Endothelial cell of umbilical vein (primary cell): ENCODE results near the gene RPH3AL. TPM values are rescaled to one million over a fixed set of nuclear protein-coding genes. Genes with fewer than 3 reads are reported as not detected.

ENCODE experiments used
- BruUV-seq: library from RNA; stranded (reverse); fragments of 400-500 nt; replicated peaks from 2 replicates; lab custom pipeline; 2021; lab: Mats Ljungman, UMichigan
- CTCF ChIA-PET: fragments of 300-600, 350-600 bp; sonication (Branson Sonifier 250); formaldehyde crosslinking; loops from one replicate; lab custom pipeline; 2021; ENCODE audit warnings: antibody characterized with exemption, inconsistent platforms; lab: Charles Lee
- POLR2A ChIA-PET: fragments of 300-600, 350-600 bp; sonication (Branson Sonifier 250); formaldehyde crosslinking; loops from one replicate; lab custom pipeline; 2021; ENCODE audit warnings: antibody characterized with exemption, inconsistent platforms; lab: Charles Lee
- DNase-seq: peaks from one replicate; pipeline ENCODE4 v3.0.0-alpha.2; 2011; ENCODE audit warnings: low read depth, low spot score
- FAIRE-seq: peaks from 2 replicates; lab custom pipeline; 2011; peaks lifted over from hg19 to GRCh38; lab: Jason Lieb, UNC
- H2AFZ ChIP-seq: 2 replicates; pipeline ENCODE4 v1.6.0; 2012; ENCODE audit warnings: low read depth, low read length, control low read depth, inconsistent platforms
- H3K27ac ChIP-seq: 2 replicates; pipeline ENCODE4 v1.5.1; 2011; ENCODE audit warnings: low read depth, mild to moderate bottlenecking, control low read depth, low read length, moderate library complexity; ENCODE audit not compliant: insufficient read depth
- H3K27me3 ChIP-seq, 2 experiments: 2 replicates each; pipeline versions ENCODE4 v1.6.0 to v1.6.1; 2011; ENCODE audit warnings: low read length in 2 of 2, mixed read lengths in 1 of 2; ENCODE audit not compliant: control insufficient read depth in 2 of 2, insufficient read depth in 2 of 2
- H3K36me3 ChIP-seq, 2 experiments: 2 replicates in 1 of 2; 3 replicates in 1 of 2; pipeline ENCODE4 v1.5.1; 2011; ENCODE audit warnings: low read length in 2 of 2, mild to moderate bottlenecking in 1 of 2, moderate library complexity in 1 of 2; ENCODE audit not compliant: control insufficient read depth in 2 of 2, insufficient read depth in 2 of 2; ENCODE audit errors: extremely low read depth in 1 of 2
- H3K4me1 ChIP-seq: 3 replicates; pipeline ENCODE4 v1.5.1; 2011; ENCODE audit warnings: mild to moderate bottlenecking, low read length; ENCODE audit not compliant: control insufficient read depth, insufficient read depth; ENCODE audit errors: extremely low read depth
- H3K4me2 ChIP-seq: 2 replicates; pipeline ENCODE4 v1.6.1; 2011; ENCODE audit warnings: low read length, control low read depth, mixed read lengths; ENCODE audit not compliant: insufficient read depth
- H3K4me3 ChIP-seq, 3 experiments: fragments of 200-600 bp in 1 of 3; sonication (generic), shearing (Covaris generic) in 1 of 3; replicated peaks in 1 of 3; 2 replicates each; pipeline ENCODE4 v1.5.1; 2011 to 2016; ENCODE audit warnings: control low read depth in 3 of 3, low read length in 3 of 3, mild to moderate bottlenecking in 2 of 3, inconsistent platforms in 1 of 3, low read depth in 1 of 3, moderate library complexity in 1 of 3; ENCODE audit not compliant: insufficient read depth in 1 of 3
- H3K79me2 ChIP-seq: 2 replicates; pipeline ENCODE4 v1.6.0; 2012; ENCODE audit warnings: low read length, inconsistent platforms; ENCODE audit not compliant: control insufficient read depth, insufficient read depth
- H3K9ac ChIP-seq: replicated peaks from 2 replicates; pipeline ENCODE3; 2011; ENCODE audit warnings: low read length, control low read depth; ENCODE audit not compliant: insufficient read depth; ENCODE audit errors: extremely low read depth
- H3K9me1 ChIP-seq: replicated peaks from 3 replicates; pipeline ENCODE4 v1.6.0; 2011; ENCODE audit warnings: mild to moderate bottlenecking, low read length; ENCODE audit not compliant: control insufficient read depth, insufficient read depth; ENCODE audit errors: extremely low read depth
- H3K9me3 ChIP-seq: replicated peaks from 2 replicates; pipeline ENCODE4 v1.5.1; 2012; ENCODE audit warnings: low read length, inconsistent platforms; ENCODE audit not compliant: control insufficient read depth, insufficient read depth
- H4K20me1 ChIP-seq: replicated peaks from 2 replicates; pipeline ENCODE3; 2011; ENCODE audit warnings: mild to moderate bottlenecking, low read length; ENCODE audit not compliant: control insufficient read depth, insufficient read depth; ENCODE audit errors: extremely low read depth
- EZH2 ChIP-seq: IDR thresholded peaks from 2 replicates; pipeline ENCODE4 v1.6.1; 2012; ENCODE audit warnings: borderline replicate concordance, low read depth, mild to moderate bottlenecking, moderate library complexity, low read length, inconsistent platforms; ENCODE audit not compliant: severe bottlenecking
- FOS ChIP-seq: IDR thresholded peaks from 2 replicates; pipeline ENCODE4 v1.6.1; 2011; ENCODE audit warnings: mild to moderate bottlenecking, low read length, moderate library complexity, borderline replicate concordance; ENCODE audit not compliant: insufficient read depth
- GATA2 ChIP-seq: IDR thresholded peaks from 2 replicates; pipeline ENCODE4 v1.7.0; 2011; ENCODE audit warnings: low read depth, mild to moderate bottlenecking, moderate library complexity, mixed read lengths, low read length; ENCODE audit not compliant: insufficient read length, insufficient read depth
- JUN ChIP-seq: IDR thresholded peaks from 2 replicates; pipeline ENCODE4 v1.6.1; 2011; ENCODE audit warnings: borderline replicate concordance, low read depth; ENCODE audit not compliant: insufficient read length, insufficient read depth
- MYC ChIP-seq: IDR thresholded peaks from one replicate; pipeline ENCODE4 v1.6.1; 2011; ENCODE audit warnings: mild to moderate bottlenecking, low read depth, low read length
- POLR2A ChIP-seq: IDR thresholded peaks from 2 replicates; pipeline ENCODE4 v1.6.1; 2012; ENCODE audit warnings: low read depth, mild to moderate bottlenecking, control low read depth, low read length
- POLR2AphosphoS5 ChIP-seq: IDR thresholded peaks from 2 replicates; pipeline ENCODE4 v1.6.1; 2012; ENCODE audit warnings: low read depth, mild to moderate bottlenecking, control low read depth, low read length, moderate library complexity; ENCODE audit not compliant: insufficient read depth
- dilution Hi-C: fragments of 300-500 bp; cut with MboI; formaldehyde crosslinking; loops from one replicate; pipeline ENCODE4 v1.15.0; 2019; ENCODE audit warnings: low sequenced_read_pairs; ENCODE audit not compliant: extremely low pct_ligation_motif_present
- intact Hi-C: fragments of 100-400 bp; cut with micrococcal nuclease; formaldehyde crosslinking; loops from one replicate; pipeline ENCODE4 v1.10.0; 2022
- polyA plus RNA-seq, 4 experiments: library from polyadenylated mRNA; depleted of rRNA in 3 of 4; stranded (reverse) in 3 of 4; unstranded in 1 of 4; fragments of >200 nt; gene quantifications; 2 replicates each; pipeline versions ENCODE4 v1.2.1 to v1.2.3, GENCODE V29; 2011 to 2012; ENCODE audit warnings: missing spikeins in 1 of 4
- total RNA-seq: library from RNA; stranded (reverse); gene quantifications from 2 replicates; pipeline ENCODE4 v1.2.3, GENCODE V29; 2021
- TF ChIP-seq, protein P1 (sequence below): IDR thresholded peaks from 2 replicates; pipeline ENCODE4 v1.6.1; 2011; ENCODE audit not compliant: insufficient read depth, insufficient read length
- TF ChIP-seq, protein P2 (sequence below), 2 donors: IDR thresholded peaks; 1 replicate in 1 of 2; 2 replicates in 1 of 2; pipeline ENCODE4 v1.5.1; 2011; ENCODE audit warnings: low read length in 2 of 2, mild to moderate bottlenecking in 2 of 2, moderate library complexity in 2 of 2, control low read depth in 1 of 2, inconsistent platforms in 1 of 2, low read depth in 1 of 2; ENCODE audit not compliant: insufficient read depth in 1 of 2; ENCODE audit errors: extremely low read depth in 1 of 2

Gene RPH3AL
- total and polyA plus RNA-seq, 2 donors (not counting 3 experiments of a cell fraction or from before 2014, with no cell fraction given): 4.1 to 7.0 TPM

GRCh38 chr17:337453-337852, 15.2 kb downstream of the RPH3AL start:
- Histone ChIP-seq H2AFZ (no peak overlapping the region), H3K9ac (no peak overlapping the region), H3K36me3 (no peaks in the 10 kb centered on the region), H3K27ac (no peak overlapping the region), H3K4me1 (peaks cover 10% of the 10 kb centered on the region), H3K4me3 (no peak overlapping the region), H4K20me1 (no peaks in the 10 kb centered on the region), H3K27me3 (no peaks in the 10 kb centered on the region), H3K79me2 (no peaks in the 10 kb centered on the region), H3K9me1 (no peaks in the 10 kb centered on the region), H3K9me3 (no peaks in the 10 kb centered on the region), H3K4me2 (no peak overlapping the region)
- FAIRE-seq (no peak), DNase-seq (no peak)
- intact Hi-C loops: no loop called here
- no TSS peak for BruUV-seq
- dilution Hi-C loops: no loop called here
- TF ChIP-seq FOS (no peak), MYC (no peak), POLR2A (no peak), JUN (no peak)
- TF ChIP-seq, protein P1, sequence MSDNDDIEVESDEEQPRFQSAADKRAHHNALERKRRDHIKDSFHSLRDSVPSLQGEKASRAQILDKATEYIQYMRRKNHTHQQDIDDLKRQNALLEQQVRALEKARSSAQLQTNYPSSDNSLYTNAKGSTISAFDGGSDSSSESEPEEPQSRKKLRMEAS: no peak
- POLR2A ChIA-PET: no interaction called here
- CTCF ChIA-PET: interaction anchor here (1.8 kb wide), 1 partner anchor 13 kb away, joined by 4 read pairs; no protein-coding TSS in a partner anchor

DNA sequence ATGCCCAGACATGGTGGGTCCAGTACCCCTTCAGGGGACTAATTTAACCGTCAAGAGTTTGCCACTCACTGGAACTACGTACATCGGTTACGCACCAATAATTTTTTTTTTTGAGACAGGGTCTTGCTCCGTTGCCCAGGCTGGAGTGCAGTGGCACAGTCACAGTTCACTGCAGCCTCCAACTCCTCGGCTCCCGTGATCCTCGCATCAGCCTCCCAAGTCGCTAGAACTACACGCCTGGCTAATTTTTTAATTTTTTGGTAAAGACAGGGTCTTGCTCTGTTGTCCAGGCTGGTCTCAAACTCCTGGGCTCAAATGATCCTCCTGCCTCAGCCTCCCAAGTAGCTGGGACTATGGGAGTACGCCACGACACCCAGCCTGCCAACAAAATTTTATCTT, 15.6 kb downstream of the RPH3AL start:
- H3K4me2 ChIP-seq: no peak overlapping the region
- no TSS peak for BruUV-seq
- H3K9me3 ChIP-seq: no peaks in the 10 kb centered on the region
- ChIA-PET POLR2A (no interaction called here), CTCF (no interaction called here)
- peaks cover 10% of the 10 kb centered on the region for H3K4me1 ChIP-seq
- TF ChIP-seq EZH2 (no peak), MYC (no peak), JUN (no peak), POLR2AphosphoS5 (no peak), GATA2 (no peak), POLR2A (no peak), FOS (no peak)
- TF ChIP-seq, protein P2, sequence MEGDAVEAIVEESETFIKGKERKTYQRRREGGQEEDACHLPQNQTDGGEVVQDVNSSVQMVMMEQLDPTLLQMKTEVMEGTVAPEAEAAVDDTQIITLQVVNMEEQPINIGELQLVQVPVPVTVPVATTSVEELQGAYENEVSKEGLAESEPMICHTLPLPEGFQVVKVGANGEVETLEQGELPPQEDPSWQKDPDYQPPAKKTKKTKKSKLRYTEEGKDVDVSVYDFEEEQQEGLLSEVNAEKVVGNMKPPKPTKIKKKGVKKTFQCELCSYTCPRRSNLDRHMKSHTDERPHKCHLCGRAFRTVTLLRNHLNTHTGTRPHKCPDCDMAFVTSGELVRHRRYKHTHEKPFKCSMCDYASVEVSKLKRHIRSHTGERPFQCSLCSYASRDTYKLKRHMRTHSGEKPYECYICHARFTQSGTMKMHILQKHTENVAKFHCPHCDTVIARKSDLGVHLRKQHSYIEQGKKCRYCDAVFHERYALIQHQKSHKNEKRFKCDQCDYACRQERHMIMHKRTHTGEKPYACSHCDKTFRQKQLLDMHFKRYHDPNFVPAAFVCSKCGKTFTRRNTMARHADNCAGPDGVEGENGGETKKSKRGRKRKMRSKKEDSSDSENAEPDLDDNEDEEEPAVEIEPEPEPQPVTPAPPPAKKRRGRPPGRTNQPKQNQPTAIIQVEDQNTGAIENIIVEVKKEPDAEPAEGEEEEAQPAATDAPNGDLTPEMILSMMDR (IDR thresholded peaks at IDR 0.05; ENCODE audit: extremely low read depth in 1 of 2, insufficient read depth in 1 of 2, low read depth in 1 of 2, low read length in 2 of 2): no peak
- TF ChIP-seq, protein P1: no peak
- no peak overlapping the region for H3K9ac ChIP-seq
- no peaks in the 10 kb centered on the region for H4K20me1 ChIP-seq
- H2AFZ ChIP-seq: no peak overlapping the region
- no peaks in the 10 kb centered on the region for H3K27me3 ChIP-seq
- FAIRE-seq (no peak), DNase-seq (no peak)
- dilution Hi-C loops (no loop called here), intact Hi-C loops (no loop called here)
- no peaks in the 10 kb centered on the region for H3K79me2 ChIP-seq
- no peaks in the 10 kb centered on the region for H3K36me3 ChIP-seq
- H3K4me3 ChIP-seq: no peak overlapping the region
- H3K9me1 ChIP-seq: no peaks in the 10 kb centered on the region
- no peak overlapping the region for H3K27ac ChIP-seq
